ENCODE results near the gene ABTB1.

Gene ABTB1

DNA sequence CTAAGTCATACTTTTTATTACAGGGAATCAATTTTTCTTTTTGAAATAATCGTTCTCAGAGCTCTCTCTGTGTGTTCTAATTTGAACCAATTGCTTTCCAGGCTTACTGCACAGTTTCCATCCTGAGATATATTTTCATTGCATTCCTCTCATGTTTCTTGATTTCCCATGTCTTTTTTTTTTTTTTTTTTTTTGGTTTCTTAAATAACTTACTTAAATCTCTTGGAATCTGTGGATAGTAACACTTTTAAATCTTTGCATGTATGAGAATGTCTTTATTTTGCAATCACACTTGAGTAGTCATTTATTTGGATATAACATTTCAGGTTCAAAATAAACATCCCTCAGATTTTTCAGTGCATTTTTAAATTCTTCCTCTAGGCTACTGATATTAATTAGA is 14.5 kb upstream of the ABTB1 start:
- DNase-seq (ENCODE audit: low spot score) = no peak
- TF ChIP-seq, protein P1, sequence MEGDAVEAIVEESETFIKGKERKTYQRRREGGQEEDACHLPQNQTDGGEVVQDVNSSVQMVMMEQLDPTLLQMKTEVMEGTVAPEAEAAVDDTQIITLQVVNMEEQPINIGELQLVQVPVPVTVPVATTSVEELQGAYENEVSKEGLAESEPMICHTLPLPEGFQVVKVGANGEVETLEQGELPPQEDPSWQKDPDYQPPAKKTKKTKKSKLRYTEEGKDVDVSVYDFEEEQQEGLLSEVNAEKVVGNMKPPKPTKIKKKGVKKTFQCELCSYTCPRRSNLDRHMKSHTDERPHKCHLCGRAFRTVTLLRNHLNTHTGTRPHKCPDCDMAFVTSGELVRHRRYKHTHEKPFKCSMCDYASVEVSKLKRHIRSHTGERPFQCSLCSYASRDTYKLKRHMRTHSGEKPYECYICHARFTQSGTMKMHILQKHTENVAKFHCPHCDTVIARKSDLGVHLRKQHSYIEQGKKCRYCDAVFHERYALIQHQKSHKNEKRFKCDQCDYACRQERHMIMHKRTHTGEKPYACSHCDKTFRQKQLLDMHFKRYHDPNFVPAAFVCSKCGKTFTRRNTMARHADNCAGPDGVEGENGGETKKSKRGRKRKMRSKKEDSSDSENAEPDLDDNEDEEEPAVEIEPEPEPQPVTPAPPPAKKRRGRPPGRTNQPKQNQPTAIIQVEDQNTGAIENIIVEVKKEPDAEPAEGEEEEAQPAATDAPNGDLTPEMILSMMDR (IDR thresholded peaks at IDR 0.05; ENCODE audit: extremely low read depth, insufficient read depth, missing control alignments) = no peak
- in situ Hi-C loops (cut with MboI; ENCODE audit: low pct_unique_long_range_greater_than_20kb, low sequenced_read_pairs, unreplicated experiment) = loop anchor here (10.0 kb wide), 1 partner anchor 307 kb away; no protein-coding TSS in a partner anchor

DNA sequence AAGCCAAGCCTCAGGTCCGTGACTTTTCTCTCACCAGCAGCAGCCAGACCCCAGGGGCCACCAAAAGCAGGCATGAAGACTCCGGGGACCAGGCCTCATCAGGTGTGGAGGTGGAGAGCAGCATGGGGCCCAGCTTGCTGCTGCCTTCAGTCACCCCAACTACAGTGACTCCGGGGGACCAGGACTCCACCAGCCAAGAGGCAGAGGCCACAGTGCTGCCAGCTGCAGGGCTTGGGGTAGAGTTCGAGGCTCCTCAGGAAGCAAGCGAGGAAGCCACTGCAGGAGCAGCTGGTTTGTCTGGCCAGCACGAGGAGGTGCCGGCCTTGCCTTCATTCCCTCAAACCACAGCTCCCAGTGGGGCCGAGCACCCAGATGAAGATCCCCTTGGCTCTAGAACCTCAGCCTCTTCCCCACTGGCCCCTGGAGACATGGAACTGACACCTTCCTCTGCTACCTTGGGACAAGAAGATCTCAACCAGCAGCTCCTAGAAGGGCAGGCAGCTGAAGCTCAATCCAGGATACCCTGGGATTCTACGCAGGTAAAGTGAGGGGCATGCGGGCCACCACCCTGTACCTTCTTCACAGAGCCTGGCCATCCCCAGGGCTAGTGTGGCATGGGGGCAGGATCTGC is 12.0 kb upstream of the ABTB1 start:
- in situ Hi-C loops (cut with MboI; ENCODE audit: low pct_unique_long_range_greater_than_20kb, low sequenced_read_pairs, unreplicated experiment) = no loop called here
- TF ChIP-seq, protein P1 (IDR thresholded peaks at IDR 0.05; ENCODE audit: extremely low read depth, insufficient read depth, missing control alignments) = no peak
- no peak for DNase-seq (ENCODE audit: low spot score)

DNA sequence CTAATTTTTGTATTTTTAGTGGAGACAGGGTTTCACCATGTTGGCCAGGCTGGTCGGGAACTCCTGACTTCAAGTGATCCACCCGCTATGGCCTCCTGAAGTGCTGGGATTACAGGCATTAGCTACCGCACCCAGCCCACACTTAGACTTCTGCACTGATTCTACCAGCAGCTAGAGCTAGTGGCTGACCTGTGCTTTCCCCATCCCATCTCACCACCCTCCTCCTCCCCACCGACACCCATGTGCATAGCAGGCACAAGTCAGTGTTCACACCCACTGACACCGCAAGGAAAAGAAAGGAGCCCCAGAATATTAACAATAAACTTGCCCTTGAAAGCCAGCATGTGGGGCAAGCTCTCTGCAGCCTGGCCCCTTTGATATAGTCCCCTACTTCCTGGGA is 11.2 kb upstream of the ABTB1 start:
- TF ChIP-seq, protein P1 (IDR thresholded peaks at IDR 0.05; ENCODE audit: extremely low read depth, insufficient read depth, missing control alignments) = no peak
- in situ Hi-C loops (cut with MboI; ENCODE audit: low pct_unique_long_range_greater_than_20kb, low sequenced_read_pairs, unreplicated experiment) = no loop called here
- no peak for DNase-seq (ENCODE audit: low spot score)

DNA sequence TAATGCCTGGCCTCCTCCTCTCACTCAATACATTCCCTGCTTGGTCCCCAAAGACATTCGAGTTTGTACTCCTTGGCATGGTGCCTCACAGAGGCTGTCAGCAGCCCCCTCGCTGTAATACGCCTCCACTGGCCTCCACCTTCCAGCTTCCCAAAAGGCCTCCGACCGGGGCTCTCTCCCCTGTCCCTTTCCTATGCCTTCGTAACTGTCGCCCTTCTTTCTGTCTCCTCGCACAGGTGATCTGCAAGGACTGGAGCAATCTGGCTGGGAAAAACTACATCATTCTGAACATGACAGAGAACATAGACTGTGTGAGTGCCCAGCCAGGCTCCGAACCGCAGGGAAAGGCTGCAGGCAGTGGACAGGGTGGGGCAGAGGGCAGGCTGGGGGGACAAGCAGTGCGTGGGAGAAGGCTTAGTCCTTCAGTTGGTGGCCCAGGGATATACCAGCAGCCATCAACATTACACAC is 10.7 kb upstream of the ABTB1 start:
- no peak for DNase-seq (ENCODE audit: low spot score)
- TF ChIP-seq, protein P1 (IDR thresholded peaks at IDR 0.05; ENCODE audit: extremely low read depth, insufficient read depth, missing control alignments) = no peak
- in situ Hi-C loops (cut with MboI; ENCODE audit: low pct_unique_long_range_greater_than_20kb, low sequenced_read_pairs, unreplicated experiment) = no loop called here

DNA sequence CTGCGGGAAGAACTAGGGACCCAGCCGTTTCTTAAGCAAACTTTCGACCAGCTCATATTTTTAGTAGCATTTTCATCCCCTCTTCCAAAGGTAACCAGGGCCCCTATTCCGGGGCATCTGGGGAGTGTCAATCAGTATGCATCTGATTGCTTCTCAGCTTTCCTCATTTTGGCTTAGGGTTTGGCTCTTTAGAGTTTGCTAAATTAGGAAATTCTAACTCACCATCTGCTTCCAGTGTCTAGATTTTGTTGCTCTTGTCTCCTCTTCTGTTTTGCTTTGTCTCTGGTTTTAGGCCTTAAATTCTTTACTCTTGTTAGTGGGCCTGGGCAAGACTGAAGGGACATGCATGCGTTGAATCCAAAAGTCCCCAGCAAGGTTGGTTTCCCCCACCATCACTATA is 9.6 kb upstream of the ABTB1 start:
- in situ Hi-C loops (cut with MboI; ENCODE audit: low pct_unique_long_range_greater_than_20kb, low sequenced_read_pairs, unreplicated experiment) = no loop called here
- no peak for DNase-seq (ENCODE audit: low spot score)
- TF ChIP-seq, protein P1 (IDR thresholded peaks at IDR 0.05; ENCODE audit: extremely low read depth, insufficient read depth, missing control alignments) = no peak

DNA sequence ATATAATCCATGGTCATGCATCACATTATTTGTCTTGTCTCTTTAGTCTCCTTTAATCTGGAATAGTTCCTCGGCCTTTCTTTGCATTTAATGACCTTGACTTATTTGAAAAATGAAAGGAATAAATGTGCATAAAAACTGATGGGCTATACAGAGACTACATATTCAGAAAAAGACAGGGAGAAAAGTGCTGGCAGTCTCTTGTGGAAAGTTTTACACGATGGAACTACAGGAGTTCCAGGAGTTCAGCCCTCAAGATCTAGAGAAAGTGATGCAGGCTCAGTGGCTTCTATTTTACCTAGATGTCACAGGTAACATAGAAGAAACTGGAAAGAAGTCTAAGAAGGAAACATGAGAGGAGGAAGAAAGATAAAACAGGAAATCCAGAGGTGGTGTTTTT is 7.6 kb upstream of the ABTB1 start:
- TF ChIP-seq, protein P1 (IDR thresholded peaks at IDR 0.05; ENCODE audit: extremely low read depth, insufficient read depth, missing control alignments) = no peak
- in situ Hi-C loops (cut with MboI; ENCODE audit: low pct_unique_long_range_greater_than_20kb, low sequenced_read_pairs, unreplicated experiment) = no loop called here
- DNase-seq (ENCODE audit: low spot score) = no peak
